GM12873 (cell line): ENCODE data around the gene ELAC1.
A peak's percentile ranks its signal among the peaks of the same experiment; 100 is the strongest.

Source experiments
- CTCF ChIP-seq: IDR thresholded peaks from 2 replicates; pipeline ENCODE4 v1.5.1; 2012; ENCODE audit warnings: low read depth, mild to moderate bottlenecking, moderate library complexity, low read length, control low read depth; ENCODE audit not compliant: insufficient read depth; ENCODE audit errors: missing control alignments

ELAC1 gene

GRCh38 chr18:51028201-51028805 is 60.5 kb downstream of the ELAC1 start:
- peak; percentile 43 for TF ChIP-seq CTCF

GRCh38 chr18:51029378-51029693 is 61.5 kb downstream of the ELAC1 start:
- no peak for TF ChIP-seq CTCF

- no peak for TF ChIP-seq CTCF
Observed at GRCh38 chr18:51029694-51030536, 62.1 kb downstream of the ELAC1 start, which contains the start of gene SMAD4. TSS of gene SMAD4 (plus strand) at chr18:51030213. CDS start at chr18:51047047, 16,834 bp downstream.

GRCh38 chr18:51030537-51031258 is 62.9 kb downstream of the ELAC1 start:
- TF ChIP-seq CTCF, result no peak

- no peak for TF ChIP-seq CTCF
Observed at GRCh38 chr18:51032193-51032592, 64.4 kb downstream of the ELAC1 start.

- TF ChIP-seq CTCF, result no peak
Observed at GRCh38 chr18:51037230-51037629, 69.4 kb downstream of the ELAC1 start.
